NCI-H2107 treated with DMSO at 0.1 percent for 48 hours (cell line): Measurements from ENCODE around the gene SLX4.

Source experiments
- DNase-seq: peaks from one replicate; lab custom pipeline; 2025; ENCODE audit not compliant: unreplicated experiment; lab: John Stamatoyannopoulos, UW

SLX4 gene

GRCh38 chr16:3561626-3562025 lies 49.8 kb downstream of the SLX4 start:
- no peak for DNase-seq

- DNase-seq: no peak
Measured at GRCh38 chr16:3554351-3554928, 57.0 kb downstream of the SLX4 start.

- peak; percentile 10 for DNase-seq
Measured at GRCh38 chr16:3553138-3553923, 58.1 kb downstream of the SLX4 start.

- DNase-seq: no peak
Measured at GRCh38 chr16:3550851-3551847, 60.3 kb downstream of the SLX4 start.

- no peak for DNase-seq
Measured at GRCh38 chr16:3549906-3550305, 61.5 kb downstream of the SLX4 start.

- DNase-seq: no peak
Measured at GRCh38 chr16:3548859-3549258, 62.5 kb downstream of the SLX4 start.

- DNase-seq: no peak
Measured at GRCh38 chr16:3548445-3548844, 63.0 kb downstream of the SLX4 start.

- no peak for DNase-seq
Measured at GRCh38 chr16:3546986-3547682, 64.3 kb downstream of the SLX4 start.

- no peak for DNase-seq
Measured at GRCh38 chr16:3542601-3543373, 68.6 kb downstream of the SLX4 start.

- DNase-seq: no peak
Measured at GRCh38 chr16:3541527-3542155, 69.8 kb downstream of the SLX4 start.

- DNase-seq: no peak
Measured at GRCh38 chr16:3538222-3538621, 73.2 kb downstream of the SLX4 start.

GRCh38 chr16:3536851-3537250 lies 74.6 kb downstream of the SLX4 start:
- no peak for DNase-seq

- no peak for DNase-seq
Measured at GRCh38 chr16:3536271-3536731, 75.1 kb downstream of the SLX4 start.

GRCh38 chr16:3534126-3534525 lies 77.3 kb downstream of the SLX4 start:
- DNase-seq: no peak

- no peak for DNase-seq
Measured at GRCh38 chr16:3532741-3533140, 78.7 kb downstream of the SLX4 start.
